Activated CD4-positive, alpha-beta T cell treated with anti-CD3 and anti-CD28 coated beads, Interleukin-2, amount 50 U/mL, for 1 hour (primary cell): ENCODE data around the gene MPDU1.

Experiments
- DNase-seq: peaks from one replicate; pipeline ENCODE4 v3.0.0-alpha.2; 2020

Gene MPDU1

DNA sequence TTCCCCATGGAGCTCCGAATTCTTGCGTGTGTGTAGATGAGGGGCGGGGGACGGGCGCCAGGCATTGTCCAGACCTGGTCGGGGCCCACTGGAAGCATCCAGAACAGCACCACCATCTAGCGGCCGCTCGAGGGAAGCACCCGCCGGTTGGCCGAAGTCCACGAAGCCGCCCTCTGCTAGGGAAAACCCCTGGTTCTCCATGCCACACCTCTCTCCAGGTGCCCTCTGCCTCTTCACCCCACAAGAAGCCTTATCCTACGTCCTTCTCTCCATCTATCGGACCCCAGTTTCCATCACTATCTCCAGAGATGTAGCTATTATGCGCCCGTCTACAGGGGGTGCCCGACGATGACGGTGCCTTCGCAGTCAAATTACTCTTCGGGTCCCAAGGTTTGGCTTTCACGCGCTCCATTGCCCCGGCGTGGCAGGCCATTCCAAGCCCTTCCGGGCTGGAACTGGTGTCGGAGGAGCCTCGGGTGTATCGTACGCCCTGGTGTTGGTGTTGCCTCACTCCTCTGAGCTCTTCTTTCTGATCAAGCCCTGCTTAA lies 22.6 kb upstream of the MPDU1 start:
- peak; percentile 82 for DNase-seq

DNA sequence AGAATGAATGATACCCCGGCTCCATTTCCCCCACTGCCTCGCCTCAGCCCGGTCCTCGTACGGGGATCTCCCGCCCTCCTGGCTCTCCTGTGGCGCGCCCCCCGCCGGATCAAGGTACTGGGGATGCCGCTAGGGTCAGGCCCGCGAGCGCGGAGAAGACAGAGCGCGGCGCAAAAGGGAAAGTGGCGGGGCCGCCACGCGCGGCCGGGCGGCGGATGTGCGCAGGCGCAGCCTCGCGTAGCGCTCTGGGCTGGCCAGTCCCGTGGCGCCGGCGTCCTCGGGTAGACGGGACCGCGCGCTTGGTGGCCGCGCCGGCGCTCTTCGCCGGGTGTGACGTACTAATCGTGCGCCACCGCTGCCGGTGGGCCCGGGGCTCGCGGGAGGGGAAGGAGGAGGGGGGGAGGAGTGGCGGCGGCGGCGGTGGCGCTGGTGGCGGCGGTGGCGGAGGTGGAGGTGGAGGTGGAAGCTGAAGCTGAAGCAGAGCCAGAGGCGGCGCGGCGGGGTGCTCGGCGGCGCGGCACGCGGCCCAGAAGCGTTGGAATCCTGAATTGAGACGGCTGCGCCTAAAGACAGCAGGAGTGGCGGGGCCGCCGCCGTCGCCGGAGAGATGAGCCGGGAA lies 22.0 kb upstream of the MPDU1 start, which contains the start of gene SENP3:
Gene SENP3 (plus strand): TSS at position 331 of the 619 bp plus-strand sequence. CDS start 1,158 bp downstream, outside the sequence.
- DNase-seq: peak; percentile 88

DNA sequence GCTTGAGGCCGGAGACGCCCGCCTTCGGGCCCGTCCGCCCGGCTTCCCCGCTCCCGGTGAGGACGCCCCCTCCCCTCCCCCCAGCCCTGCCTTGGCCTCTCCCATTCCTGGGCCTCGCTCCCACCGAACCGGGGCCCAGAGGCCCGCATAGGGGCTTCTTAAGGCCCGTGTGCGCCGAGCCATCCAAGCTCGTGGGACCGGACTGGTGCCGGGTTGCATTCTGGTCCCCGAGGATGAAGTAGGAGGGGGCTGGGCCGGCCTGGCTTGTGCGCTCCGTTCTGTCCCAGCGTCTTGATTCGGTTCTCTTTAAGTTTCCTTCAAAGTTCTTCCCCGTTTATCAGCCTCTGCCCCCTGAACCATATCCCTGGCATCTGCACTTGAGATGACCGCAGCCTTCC lies 21.4 kb upstream of the MPDU1 start:
- DNase-seq: no peak

DNA sequence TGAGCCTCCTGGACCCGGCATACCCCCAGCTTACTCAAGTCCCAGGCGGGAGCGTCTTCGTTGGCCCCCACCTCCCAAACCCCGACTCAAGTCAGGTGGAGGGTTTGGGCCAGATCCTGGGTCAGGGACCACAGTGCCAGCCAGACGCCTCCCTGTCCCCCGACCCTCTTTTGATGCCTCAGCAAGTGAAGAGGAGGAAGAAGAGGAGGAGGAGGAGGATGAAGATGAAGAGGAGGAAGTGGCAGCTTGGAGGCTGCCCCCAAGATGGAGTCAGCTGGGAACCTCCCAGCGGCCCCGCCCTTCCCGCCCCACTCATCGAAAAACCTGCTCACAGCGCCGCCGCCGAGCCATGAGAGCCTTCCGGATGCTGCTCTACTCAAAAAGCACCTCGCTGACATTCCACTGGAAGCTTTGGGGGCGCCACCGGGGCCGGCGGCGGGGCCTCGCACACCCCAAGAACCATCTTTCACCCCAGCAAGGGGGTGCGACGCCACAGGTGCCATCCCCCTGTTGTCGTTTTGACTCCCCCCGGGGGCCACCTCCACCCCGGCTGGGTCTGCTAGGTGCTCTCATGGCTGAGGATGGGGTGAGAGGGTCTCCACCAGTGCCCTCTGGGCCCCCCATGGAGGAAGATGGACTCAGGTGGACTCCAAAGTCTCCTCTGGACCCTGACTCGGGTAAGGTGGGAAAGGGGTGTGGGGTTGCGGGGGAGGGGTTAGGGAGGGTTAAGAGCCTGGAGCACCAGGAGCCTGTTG lies 20.4 kb upstream of the MPDU1 start:
- DNase-seq: no peak

DNA sequence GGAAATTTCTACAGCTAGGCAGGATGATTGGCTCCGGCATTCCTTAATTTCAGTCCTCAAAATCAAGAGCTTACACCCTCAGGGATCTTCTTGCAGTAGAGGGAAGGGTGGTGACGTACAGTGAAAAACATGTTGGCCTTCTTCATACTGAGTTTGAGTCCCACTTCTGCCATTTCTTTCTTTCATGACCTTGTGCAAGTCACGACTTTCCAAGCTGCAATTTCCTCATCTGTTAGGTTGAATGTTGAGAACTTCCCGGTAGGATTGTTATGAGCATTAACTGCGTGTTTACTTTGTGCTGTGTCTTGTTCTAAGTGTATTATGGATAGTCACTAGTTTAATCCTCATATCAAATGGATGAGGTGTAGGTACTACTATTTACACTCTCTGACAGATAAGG lies 14.1 kb upstream of the MPDU1 start:
- DNase-seq: no peak

DNA sequence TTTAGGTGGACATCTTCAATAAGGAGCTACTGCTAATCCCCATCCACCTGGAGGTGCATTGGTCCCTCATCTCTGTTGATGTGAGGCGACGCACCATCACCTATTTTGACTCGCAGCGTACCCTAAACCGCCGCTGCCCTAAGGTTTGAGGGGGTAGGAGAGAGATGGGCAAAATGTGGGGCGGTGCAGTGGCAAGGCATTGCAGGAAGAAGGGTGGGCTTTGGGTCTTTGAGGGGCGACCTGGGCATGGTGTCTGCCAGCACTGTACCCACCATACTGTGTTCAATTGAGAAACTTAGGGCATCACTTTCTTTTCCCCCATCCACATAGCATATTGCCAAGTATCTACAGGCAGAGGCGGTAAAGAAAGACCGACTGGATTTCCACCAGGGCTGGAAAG lies 13.3 kb upstream of the MPDU1 start:
- no peak for DNase-seq

GRCh38 chr17:7572338-7572587 lies 11.4 kb upstream of the MPDU1 start:
- DNase-seq: no peak

- peak; percentile 100 for DNase-seq
Measured at GRCh38 chr17:7572588-7573323, 10.9 kb upstream of the MPDU1 start.

- peak; percentile 90 for DNase-seq
Measured at GRCh38 chr17:7573324-7574080, 10.2 kb upstream of the MPDU1 start.

- no peak for DNase-seq
Measured at GRCh38 chr17:7574176-7574953, 9.3 kb upstream of the MPDU1 start.

DNA sequence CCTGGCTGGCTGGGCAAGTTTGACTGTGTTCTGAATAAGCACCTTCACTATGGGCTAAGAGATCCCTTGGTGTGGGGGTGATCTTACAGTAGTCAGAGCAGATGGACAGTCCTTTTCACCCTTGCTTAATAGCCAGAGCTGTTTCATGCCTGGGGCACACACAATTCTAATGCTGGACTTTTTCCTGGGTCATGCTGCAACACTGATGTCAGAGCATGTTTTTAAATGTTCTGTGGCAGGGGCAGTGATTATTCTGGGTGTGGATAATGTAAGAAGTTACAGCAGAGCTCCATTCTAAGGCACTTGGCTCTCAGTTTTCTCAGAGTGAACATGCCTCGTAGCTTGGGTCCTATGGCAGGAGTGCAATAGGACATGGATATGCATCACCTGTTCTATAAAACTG lies 8.2 kb upstream of the MPDU1 start:
- DNase-seq: no peak

DNA sequence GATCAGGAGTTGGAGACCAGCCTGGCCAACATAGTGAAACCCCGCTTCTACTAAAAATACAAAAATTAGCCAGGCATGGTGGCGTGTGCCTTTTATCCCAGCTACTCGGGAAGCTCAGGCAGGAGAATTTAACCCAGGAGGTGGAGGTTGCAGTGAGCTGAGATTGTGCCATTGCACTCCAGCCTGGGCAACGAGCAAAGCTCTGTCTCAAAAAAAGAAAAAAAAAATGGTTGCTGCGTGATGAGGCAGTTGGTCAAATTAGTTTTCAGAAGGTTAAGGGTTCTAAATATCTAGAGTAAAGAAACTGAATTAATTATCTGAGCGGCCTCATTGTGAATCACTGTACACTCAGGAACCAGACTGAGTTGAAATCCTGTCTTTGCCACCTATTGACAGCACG lies 7.7 kb upstream of the MPDU1 start:
- DNase-seq: no peak

- DNase-seq: no peak
Measured at GRCh38 chr17:7576432-7576937, 7.2 kb upstream of the MPDU1 start.

DNA sequence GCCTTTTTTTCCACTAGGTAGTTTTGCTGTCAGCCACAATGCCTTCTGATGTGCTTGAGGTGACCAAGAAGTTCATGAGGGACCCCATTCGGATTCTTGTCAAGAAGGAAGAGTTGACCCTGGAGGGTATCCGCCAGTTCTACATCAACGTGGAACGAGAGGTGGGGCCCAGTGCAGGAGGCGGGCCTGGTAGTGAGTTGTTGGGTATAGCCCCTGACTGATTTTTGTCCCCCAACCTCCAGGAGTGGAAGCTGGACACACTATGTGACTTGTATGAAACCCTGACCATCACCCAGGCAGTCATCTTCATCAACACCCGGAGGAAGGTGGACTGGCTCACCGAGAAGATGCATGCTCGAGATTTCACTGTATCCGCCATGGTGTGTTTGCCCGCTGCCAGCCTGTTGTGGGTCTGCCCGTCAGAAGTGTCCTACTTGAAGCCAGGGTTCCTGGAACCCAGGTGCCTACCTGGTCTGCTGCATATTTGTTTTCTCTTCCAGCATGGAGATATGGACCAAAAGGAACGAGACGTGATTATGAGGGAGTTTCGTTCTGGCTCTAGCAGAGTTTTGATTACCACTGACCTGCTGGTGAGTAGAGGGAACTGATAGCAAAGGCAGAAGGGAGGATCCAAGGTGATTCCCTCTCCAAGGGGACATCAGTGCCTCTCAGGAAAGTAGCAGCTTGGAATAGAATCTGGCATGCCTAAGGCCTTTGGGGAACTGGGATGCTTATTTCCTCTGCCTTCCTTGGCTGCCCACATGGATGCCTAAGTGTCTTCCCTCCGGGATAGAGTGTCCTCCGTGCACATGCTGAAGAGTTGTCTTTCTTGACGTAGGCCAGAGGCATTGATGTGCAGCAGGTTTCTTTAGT lies 6.1 kb upstream of the MPDU1 start:
- no peak for DNase-seq

- peak; percentile 26 for DNase-seq
Measured at GRCh38 chr17:7579001-7579833, 4.4 kb upstream of the MPDU1 start, which contains the start of gene CD68. CD68 (plus strand) TSS chr17:7579638; CDS start chr17:7579678, 40 bp downstream.

GRCh38 chr17:7579834-7580603 lies 3.6 kb upstream of the MPDU1 start:
- no peak for DNase-seq

- no peak for DNase-seq
Measured at GRCh38 chr17:7580604-7581575, 2.8 kb upstream of the MPDU1 start.
